HepG2 (cell line): Measurements from ENCODE around the gene CRABP1. TPM values are rescaled to one million over a fixed set of nuclear protein-coding genes. Genes with fewer than 3 reads are reported as not detected.
A peak's percentile ranks its signal among the peaks of the same experiment; 100 is the strongest.

Experiments used
- ATAC-seq: fragments of 200-7000 bp; cut with Tn5 transposase; 3 replicates; pipeline ENCODE4 v1.9.1; 2020; ENCODE audit warnings: mild to moderate bottlenecking, moderate library complexity
- BruUV-seq: library from RNA; stranded (reverse); fragments of 400-500 nt; replicated peaks from 2 replicates; lab custom pipeline; 2021; lab: Mats Ljungman, UMichigan
- CTCF ChIA-PET: fragments of 300-600 bp; formaldehyde crosslinking; extraction: SDS; loops from one replicate; lab custom pipeline; 2021; ENCODE audit warnings: low total read pairs, inconsistent platforms, low intra/inter-chr PET ratio; lab: Yijun Ruan, JAX
- POLR2A ChIA-PET: fragments of 350-600 bp; sonication (Branson Sonifier 250); formaldehyde crosslinking; loops from one replicate; lab custom pipeline; 2020; ENCODE audit warnings: antibody characterized with exemption, inconsistent platforms; lab: Yijun Ruan, JAX
- DNase-seq: peaks from one replicate; pipeline ENCODE4 v3.0.0-alpha.2; 2015; ENCODE audit warnings: low spot score
- FAIRE-seq: peaks from 3 replicates; lab custom pipeline; 2011; peaks lifted over from hg19 to GRCh38; lab: Jason Lieb, UNC
- H2AFZ ChIP-seq: one replicate; pipeline ENCODE4 v1.6.1; 2011; ENCODE audit warnings: low read length, inconsistent platforms
- H3K27ac ChIP-seq: fragments of 300-600 bp; 3 replicates; pipeline ENCODE4 v1.8.0; 2011; ENCODE audit warnings: mixed run types, mild to moderate bottlenecking, mixed read lengths, low read length, inconsistent platforms; ENCODE audit not compliant: insufficient read depth; ENCODE audit errors: extremely low read length
- H3K27me3 ChIP-seq, 2 experiments: fragments of 200-600 bp in 1 of 2; 2 replicates in 1 of 2; 3 replicates in 1 of 2; pipeline versions ENCODE4 v1.6.0 to v1.8.0; 2011; ENCODE audit warnings: low read length in 2 of 2, mild to moderate bottlenecking in 2 of 2, moderate library complexity in 2 of 2, inconsistent platforms in 1 of 2; ENCODE audit not compliant: insufficient read depth in 2 of 2, control insufficient read depth in 1 of 2
- H3K36me3 ChIP-seq, 2 experiments: fragments of 200-600 bp in 1 of 2; replicated peaks in 1 of 2; 2 replicates in 1 of 2; 3 replicates in 1 of 2; pipeline versions ENCODE4 v1.5.1 to v1.8.0; 2011; ENCODE audit warnings: low read length in 2 of 2, inconsistent platforms in 1 of 2; ENCODE audit not compliant: insufficient read depth in 2 of 2, control insufficient read depth in 1 of 2
- H3K4me1 ChIP-seq: 2 replicates; pipeline ENCODE4 v1.5.1; 2012; ENCODE audit warnings: low read length, inconsistent platforms; ENCODE audit not compliant: insufficient read depth
- H3K4me2 ChIP-seq: 2 replicates; pipeline ENCODE4 v1.6.0; 2011; ENCODE audit warnings: low read depth, low read length, inconsistent platforms
- H3K4me3 ChIP-seq, 3 experiments: fragments of 200-600 bp in 1 of 3; sonication (generic), shearing (Covaris generic) in 1 of 3; replicated peaks in 1 of 3; 2 replicates each; pipeline ENCODE4 v1.5.1; 2011 to 2016; ENCODE audit warnings: low read length in 3 of 3, inconsistent platforms in 2 of 3, low read depth in 2 of 3, mild to moderate bottlenecking in 2 of 3, control low read depth in 1 of 3, mixed read lengths in 1 of 3; ENCODE audit not compliant: insufficient read depth in 1 of 3
- H3K79me2 ChIP-seq: one replicate; pipeline ENCODE4 v1.6.1; 2011; ENCODE audit warnings: low read length, inconsistent platforms; ENCODE audit not compliant: insufficient read depth
- H3K9ac ChIP-seq: 2 replicates; pipeline ENCODE4 v1.6.0; 2011; ENCODE audit warnings: mild to moderate bottlenecking, low read depth, low read length, inconsistent platforms; ENCODE audit not compliant: insufficient read depth
- H3K9me3 ChIP-seq: 2 replicates; pipeline ENCODE4 v1.5.1; 2012; ENCODE audit warnings: mild to moderate bottlenecking, low read length
- H4K20me1 ChIP-seq: 2 replicates; pipeline ENCODE4 v1.6.0; 2011; ENCODE audit warnings: inconsistent platforms, mild to moderate bottlenecking, low read length, moderate library complexity; ENCODE audit not compliant: insufficient read depth
- CTCF ChIP-seq: sonication (generic); formaldehyde crosslinking; IDR thresholded peaks from 2 replicates; pipeline ENCODE4 v1.5.0; 2020; ENCODE audit warnings: mild to moderate bottlenecking, missing genetic modification reagents, moderate library complexity
- RFXANK ChIP-seq: IDR thresholded peaks from 2 replicates; pipeline ENCODE4 v1.6.1; 2016
- SIN3B ChIP-seq: fragments of 150-350 bp; IDR thresholded peaks from 2 replicates; pipeline ENCODE4 v1.6.1; 2014; ENCODE audit warnings: low read length
- SMC3 ChIP-seq: IDR thresholded peaks from 2 replicates; pipeline ENCODE4 v1.6.1; 2011; ENCODE audit warnings: low read length, improper control_type of control experiment
- ZBTB49 ChIP-seq: sonication (generic); formaldehyde crosslinking; IDR thresholded peaks from 2 replicates; pipeline ENCODE4 v1.4.0; 2020; ENCODE audit warnings: missing genetic modification reagents, borderline replicate concordance
- ZMAT3 ChIP-seq: sonication (generic); formaldehyde crosslinking; conservative IDR thresholded peaks from 2 replicates; pipeline ENCODE4 v1.7.0; 2021; ENCODE audit warnings: missing genetic modification reagents
- ZNF17 ChIP-seq: sonication (generic); formaldehyde crosslinking; IDR thresholded peaks from 2 replicates; pipeline ENCODE4 v1.5.0; 2020; ENCODE audit warnings: mild to moderate bottlenecking, missing genetic modification reagents
- ZNF24 ChIP-seq: fragments of 450-650 bp; IDR thresholded peaks from 2 replicates; pipeline ENCODE4 v1.6.1; 2017; ENCODE audit warnings: antibody characterized with exemption, mild to moderate bottlenecking
- ZNF570 ChIP-seq: sonication (generic); formaldehyde crosslinking; IDR thresholded peaks from 2 replicates; pipeline ENCODE4 v1.4.0; 2020; ENCODE audit warnings: mild to moderate bottlenecking, missing genetic modification reagents, borderline replicate concordance
- ZSCAN31 ChIP-seq: sonication (generic); formaldehyde crosslinking; IDR thresholded peaks from 2 replicates; pipeline ENCODE4 v1.5.0; 2020; ENCODE audit warnings: low read depth, mild to moderate bottlenecking, missing genetic modification reagents
- WGBS: methylation state at CpG from one replicate; pipeline ENCODE4 v1.1.6; 2017; ENCODE audit warnings: low lambda C conversion rate; 5-methylcytosine and 5-hydroxymethylcytosine counted together
- in situ Hi-C: cut with HindIII; loops from 2 replicates; pipeline ENCODE4 v1.10.0; 2017; ENCODE audit warnings: low pct_unique_long_range_greater_than_20kb; ENCODE audit not compliant: extremely low pct_ligation_motif_present
- intact Hi-C: fragments of 100-400 bp; cut with micrococcal nuclease; formaldehyde crosslinking; loops from one replicate; pipeline ENCODE4 v1.10.0; 2022; ENCODE audit not compliant: unreplicated experiment
- polyA plus RNA-seq, 8 experiments: library from polyadenylated mRNA; depleted of rRNA in 3 of 8; stranded (reverse) in 7 of 8; unstranded in 1 of 8; fragments of >200 nt; fragmentation: Illumina TruSeq in 4 of 8; extraction: Trizol in 4 of 8; gene quantifications; 2 replicates each; pipeline versions ENCODE4 v1.2.1 to v1.2.3, GENCODE V29; 2011 to 2016; ENCODE audit warnings: low read depth in 4 of 8, missing spikeins in 1 of 8, mixed read lengths in 1 of 8; ENCODE audit not compliant: insufficient read depth in 1 of 8
- total RNA-seq, 5 experiments: library from RNA; depleted of rRNA; stranded (reverse); fragments of >200 nt; fragmentation: Illumina TruSeq; extraction: Trizol; gene quantifications; 2 replicates each; pipeline ENCODE4 v1.2.3, GENCODE V29; 2016; ENCODE audit warnings: low read depth in 1 of 5
- TF ChIP-seq, protein P1 (sequence below): sonication (generic); formaldehyde crosslinking; IDR thresholded peaks from 2 replicates; pipeline ENCODE4 v1.4.0; 2020; ENCODE audit warnings: missing genetic modification reagents, low read depth, mild to moderate bottlenecking, borderline replicate concordance
- TF ChIP-seq, protein P2 (sequence below): sonication (generic); formaldehyde crosslinking; IDR thresholded peaks from 2 replicates; pipeline ENCODE4 v1.5.0; 2020; ENCODE audit warnings: mild to moderate bottlenecking, missing genetic modification reagents

The CRABP1 gene
- total and polyA plus RNA-seq, 2 of the 13 experiments (the other 11 are each of a cell fraction or from before 2014, with no cell fraction given), result not detected

DNA sequence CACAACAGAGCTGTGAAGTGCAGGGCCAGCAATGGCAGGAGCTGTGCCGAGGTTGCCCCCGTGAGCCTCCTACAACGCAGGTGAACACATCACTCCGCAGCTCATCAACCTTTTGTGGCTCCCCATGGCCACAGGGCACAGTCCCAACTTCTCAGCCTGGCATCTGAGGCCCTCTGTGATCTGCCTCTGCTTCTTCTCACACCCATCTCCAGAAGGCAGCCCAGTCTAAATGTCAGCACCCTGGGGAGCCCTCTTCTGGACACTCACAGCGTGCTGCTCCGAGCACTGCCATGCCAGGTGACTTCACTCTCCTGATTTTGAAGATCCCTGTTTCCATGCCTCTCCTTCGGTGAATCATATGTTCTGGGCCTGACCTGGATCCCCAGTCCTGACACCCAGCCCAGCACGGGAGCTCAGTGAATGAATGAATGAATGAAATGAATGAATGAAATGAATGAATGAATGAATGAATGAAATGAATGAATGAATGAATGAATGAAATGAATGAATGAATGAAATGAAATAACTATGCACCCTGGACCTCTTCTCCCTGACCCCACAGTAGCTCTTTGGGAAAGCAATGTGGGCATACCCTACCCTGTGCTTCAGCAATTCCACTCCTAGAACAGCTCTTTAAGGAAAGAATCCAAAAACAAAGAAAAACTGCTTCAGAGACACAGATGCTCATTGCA, 22.9 kb upstream of the CRABP1 start:
- Histone ChIP-seq H3K36me3 (no peaks in the 10 kb centered on the region), H3K27me3 (peaks cover 3 to 56% of the 10 kb centered on the region in 2 experiments; a peak in 4 of 5 replicates), H4K20me1 (no peaks in the 10 kb centered on the region), H3K27ac (no peak overlapping the region), H3K4me1 (0 out of 2 replicates have a peak, but pooled peaks cover 5% of the 10 kb centered on the region), H3K79me2 (no peaks in the 10 kb centered on the region), H2AFZ (no peak overlapping the region), H3K9ac (no peak overlapping the region), H3K9me3 (no peaks in the 10 kb centered on the region), H3K4me3 (no peak overlapping the region), H3K4me2 (no peak overlapping the region)
- 17% methylated on average over 4 of the region's 8 CpGs for WGBS
- POLR2A ChIA-PET, result no interaction called here
- TF ChIP-seq ZMAT3 (no peak), CTCF (CRISPR knock-in tag) (peak; percentile 47), SMC3 (peak; percentile 12; the same call in 1 of the 2 replicates), ZNF24 (peak; percentile 95), SIN3B (no peak)
- CTCF ChIA-PET, result interaction anchor here (1.3 kb wide), 1 partner anchor 9 kb away, joined by 3 read pairs; no protein-coding TSS in a partner anchor
- no TSS peak for BruUV-seq
- intact Hi-C loops (no loop called here), in situ Hi-C loops (no loop called here)
- FAIRE-seq (no peak), DNase-seq (no peak), ATAC-seq (peak; percentile 70)

- BruUV-seq, result no TSS peak
- intact Hi-C loops, result no loop called here
- Histone ChIP-seq H3K79me2 (no peaks in the 10 kb centered on the region), H3K9ac (no peak overlapping the region), H3K4me3 (no peak overlapping the region), H3K4me1 (0 out of 2 replicates have a peak, but pooled peaks cover 6% of the 10 kb centered on the region), H3K9me3 (no peaks in the 10 kb centered on the region), H2AFZ (no peak overlapping the region), H4K20me1 (no peaks in the 10 kb centered on the region), H3K27ac (no peak overlapping the region), H3K27me3 (peaks cover 4 to 42% of the 10 kb centered on the region in 2 experiments; a peak in 4 of 5 replicates), H3K36me3 (no peaks in the 10 kb centered on the region), H3K4me2 (no peak overlapping the region)
- 45% methylated on average over 10 of the region's 10 CpGs for WGBS
- ChIA-PET POLR2A (no interaction called here), CTCF (no interaction called here)
- FAIRE-seq (no peak), DNase-seq (no peak), ATAC-seq (no peak)
- in situ Hi-C loops, result no loop called here
- TF ChIP-seq ZNF570 (CRISPR knock-in tag), result no peak
- TF ChIP-seq ZBTB49 (CRISPR knock-in tag), result no peak
- TF ChIP-seq ZNF17 (CRISPR knock-in tag), result no peak
- TF ChIP-seq, protein P1, sequence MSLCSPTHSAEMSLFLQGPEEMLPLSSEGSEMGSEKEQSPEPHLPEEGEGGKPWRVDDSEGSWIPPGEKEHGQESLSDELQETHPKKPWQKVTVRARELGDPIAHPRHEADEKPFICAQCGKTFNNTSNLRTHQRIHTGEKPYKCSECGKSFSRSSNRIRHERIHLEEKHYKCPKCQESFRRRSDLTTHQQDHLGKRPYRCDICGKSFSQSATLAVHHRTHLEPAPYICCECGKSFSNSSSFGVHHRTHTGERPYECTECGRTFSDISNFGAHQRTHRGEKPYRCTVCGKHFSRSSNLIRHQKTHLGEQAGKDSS, result no peak
- TF ChIP-seq, protein P2, sequence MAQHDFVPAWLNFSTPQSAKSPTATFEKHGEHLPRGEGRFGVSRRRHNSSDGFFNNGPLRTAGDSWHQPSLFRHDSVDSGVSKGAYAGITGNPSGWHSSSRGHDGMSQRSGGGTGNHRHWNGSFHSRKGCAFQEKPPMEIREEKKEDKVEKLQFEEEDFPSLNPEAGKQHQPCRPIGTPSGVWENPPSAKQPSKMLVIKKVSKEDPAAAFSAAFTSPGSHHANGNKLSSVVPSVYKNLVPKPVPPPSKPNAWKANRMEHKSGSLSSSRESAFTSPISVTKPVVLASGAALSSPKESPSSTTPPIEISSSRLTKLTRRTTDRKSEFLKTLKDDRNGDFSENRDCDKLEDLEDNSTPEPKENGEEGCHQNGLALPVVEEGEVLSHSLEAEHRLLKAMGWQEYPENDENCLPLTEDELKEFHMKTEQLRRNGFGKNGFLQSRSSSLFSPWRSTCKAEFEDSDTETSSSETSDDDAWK (CRISPR knock-in tag), result no peak
- no peak for TF ChIP-seq ZSCAN31 (CRISPR knock-in tag)
- no peak for TF ChIP-seq RFXANK (CRISPR knock-in tag)
Observed at GRCh38 chr15:78319588-78319987, 20.6 kb upstream of the CRABP1 start.
